Measurements from ENCODE around the gene ANO3. TPM values are rescaled to one million over a fixed set of nuclear protein-coding genes. Genes with fewer than 3 reads are reported as not detected.

The ANO3 gene
- total and polyA plus RNA-seq, 2 experiments from 2014 or later, result not detected

- H3K4me1 ChIP-seq (ENCODE audit: insufficient read depth), result no peaks in the 10 kb centered on the region
- H4K20me1 ChIP-seq (replicated peaks; ENCODE audit: insufficient read depth), result no peaks in the 10 kb centered on the region
- no peaks in the 10 kb centered on the region for H3F3A ChIP-seq (replicated peaks; ENCODE audit: low read depth)
- Mint-ChIP-seq H3K36me3 (ENCODE audit: low read depth) (peaks cover 3% of the 10 kb centered on the region; the same call in 1 of the 3 replicates), H3K4me1 (no peaks in the 10 kb centered on the region), H3K27me3 (ENCODE audit: insufficient read depth, low read depth, poor library complexity) (no peaks in the 10 kb centered on the region), H3K27ac (no peak overlapping the region), H3K4me3 (no peak overlapping the region), H3K9me3 (peaks cover 4% of the 10 kb centered on the region; the same call in 1 of the 3 replicates)
- no peaks in the 10 kb centered on the region for H3K36me3 ChIP-seq (ENCODE audit: insufficient read depth)
- DNase-seq (ENCODE audit: low spot score) (no peak), ATAC-seq (no peak)
- no peaks in the 10 kb centered on the region for H3K27me3 ChIP-seq (ENCODE audit: insufficient read depth)
- no peak overlapping the region for H3K4me3 ChIP-seq
- no peaks in the 10 kb centered on the region for H3K79me2 ChIP-seq (replicated peaks; ENCODE audit: insufficient read depth)
- no peak overlapping the region for H2AFZ ChIP-seq
- no peak overlapping the region for H3K27ac ChIP-seq (ENCODE audit: low read depth)
- H3K4me2 ChIP-seq, result no peak overlapping the region
- TF ChIP-seq ZNF331 (CRISPR knock-in tag; IDR thresholded peaks at IDR 0.05; ENCODE audit: low read depth) (no peak), EZH2 (IDR thresholded peaks at IDR 0.05; ENCODE audit: low read depth, unreplicated experiment) (no peak), POLR2AphosphoS5 (IDR thresholded peaks at IDR 0.05; ENCODE audit: low read depth) (no peak), EZH2phosphoT487 (IDR thresholded peaks at IDR 0.05; ENCODE audit: unreplicated experiment) (no peak), ZNF114 (CRISPR knock-in tag; IDR thresholded peaks at IDR 0.05) (no peak), ETS1 (IDR thresholded peaks at IDR 0.05) (no peak), JUNB (IDR thresholded peaks at IDR 0.05; ENCODE audit: unreplicated experiment) (no peak), STAT1 (IDR thresholded peaks at IDR 0.05; ENCODE audit: unreplicated experiment) (no peak), NANOG (IDR thresholded peaks at IDR 0.05; ENCODE audit: borderline replicate concordance) (no peak), CREB1 (CRISPR knock-in tag; IDR thresholded peaks at IDR 0.05; ENCODE audit: low read depth) (no peak), REST (IDR thresholded peaks at IDR 0.05; ENCODE audit: unreplicated experiment) (no peak), ZNF462 (CRISPR knock-in tag; IDR thresholded peaks at IDR 0.05) (no peak), CTCF (conservative IDR thresholded peaks at IDR 0.05; ENCODE audit: low read depth in 2 of 2) (no peak)
- no peaks in the 10 kb centered on the region for H3K9me2 ChIP-seq (ENCODE audit: insufficient read depth)
Observed at GRCh38 chr11:26457636-26458035, 125.7 kb downstream of the ANO3 start.

Data from GM23338 (cell line).